Measurements from ENCODE around the gene TRDMT1. TPM values are rescaled to one million over a fixed set of nuclear protein-coding genes. Genes with fewer than 3 reads are reported as not detected.

Gene TRDMT1
- 2.0 and 6.2 TPM in 2 replicates for total RNA-seq

DNA sequence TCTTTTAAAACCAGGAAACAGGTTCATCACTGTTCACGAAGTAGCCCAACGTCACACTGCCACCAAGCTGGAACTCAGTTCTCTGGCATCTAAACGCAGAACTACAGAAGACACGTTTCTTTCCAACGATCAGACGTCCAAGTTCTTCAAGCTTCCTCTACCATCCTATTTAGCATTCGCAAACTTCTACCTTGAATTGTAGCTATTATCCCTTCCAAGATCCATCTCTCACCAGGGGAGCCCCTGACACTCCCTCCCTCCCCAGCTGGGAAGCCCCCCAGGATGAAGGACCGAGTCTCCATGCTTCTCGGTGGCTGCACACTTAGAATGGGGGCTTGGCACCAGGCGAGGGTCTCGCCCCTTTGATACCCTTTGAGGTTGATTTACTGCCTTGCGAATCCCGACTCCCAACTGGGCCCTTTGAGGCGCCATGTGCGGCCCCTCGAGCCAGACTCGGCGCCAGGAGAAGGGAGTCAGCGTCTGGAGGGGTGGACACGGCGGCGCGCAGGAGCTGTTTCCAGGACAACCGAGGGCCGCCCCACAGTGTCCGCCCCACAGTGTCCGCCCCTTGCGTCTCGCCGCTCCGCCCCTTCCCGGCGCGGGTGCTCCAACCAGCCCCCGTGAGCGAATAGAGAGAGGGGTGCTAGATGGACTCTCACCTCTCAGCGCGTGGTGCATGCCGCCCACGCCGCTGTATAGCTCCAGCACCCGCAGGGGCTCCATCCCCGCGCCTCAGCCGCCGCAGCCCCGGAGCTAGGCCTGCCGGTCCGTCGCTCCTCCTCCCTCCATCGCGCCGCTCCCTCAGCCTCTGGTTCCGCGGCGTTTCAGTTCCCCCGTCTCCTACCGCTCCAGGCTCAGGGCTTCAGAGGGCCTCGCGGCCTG lies at the start of gene TRDMT1:
Gene TRDMT1 (minus strand): TSS at position 761 of the 882 bp plus-strand sequence. CDS start 38 bp downstream, at position 723.

DNA sequence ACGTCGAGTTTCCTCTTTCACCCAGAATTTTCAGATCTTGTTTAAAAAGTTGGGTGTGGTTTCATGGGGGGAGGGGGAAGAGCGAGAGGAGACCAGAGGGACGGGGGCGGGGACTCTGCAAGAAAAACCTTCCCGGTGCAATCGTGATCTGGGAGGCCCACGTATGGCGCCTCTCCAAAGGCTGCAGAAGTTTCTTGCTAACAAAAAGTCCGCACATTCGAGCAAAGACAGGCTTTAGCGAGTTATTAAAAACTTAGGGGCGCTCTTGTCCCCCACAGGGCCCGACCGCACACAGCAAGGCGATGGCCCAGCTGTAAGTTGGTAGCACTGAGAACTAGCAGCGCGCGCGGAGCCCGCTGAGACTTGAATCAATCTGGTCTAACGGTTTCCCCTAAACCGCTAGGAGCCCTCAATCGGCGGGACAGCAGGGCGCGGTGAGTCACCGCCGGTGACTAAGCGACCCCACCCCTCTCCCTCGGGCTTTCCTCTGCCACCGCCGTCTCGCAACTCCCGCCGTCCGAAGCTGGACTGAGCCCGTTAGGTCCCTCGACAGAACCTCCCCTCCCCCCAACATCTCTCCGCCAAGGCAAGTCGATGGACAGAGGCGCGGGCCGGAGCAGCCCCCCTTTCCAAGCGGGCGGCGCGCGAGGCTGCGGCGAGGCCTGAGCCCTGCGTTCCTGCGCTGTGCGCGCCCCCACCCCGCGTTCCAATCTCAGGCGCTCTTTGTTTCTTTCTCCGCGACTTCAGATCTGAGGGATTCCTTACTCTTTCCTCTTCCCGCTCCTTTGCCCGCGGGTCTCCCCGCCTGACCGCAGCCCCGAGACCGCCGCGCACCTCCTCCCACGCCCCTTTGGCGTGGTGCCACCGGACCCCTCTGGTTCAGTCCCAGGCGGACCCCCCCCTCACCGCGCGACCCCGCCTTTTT lies 26.9 kb upstream of the TRDMT1 start, which contains the start of gene VIM:
Gene VIM (plus strand): TSS at position 151 of the 925 bp plus-strand sequence. CDS start 1,182 bp downstream, outside the sequence.

DNA sequence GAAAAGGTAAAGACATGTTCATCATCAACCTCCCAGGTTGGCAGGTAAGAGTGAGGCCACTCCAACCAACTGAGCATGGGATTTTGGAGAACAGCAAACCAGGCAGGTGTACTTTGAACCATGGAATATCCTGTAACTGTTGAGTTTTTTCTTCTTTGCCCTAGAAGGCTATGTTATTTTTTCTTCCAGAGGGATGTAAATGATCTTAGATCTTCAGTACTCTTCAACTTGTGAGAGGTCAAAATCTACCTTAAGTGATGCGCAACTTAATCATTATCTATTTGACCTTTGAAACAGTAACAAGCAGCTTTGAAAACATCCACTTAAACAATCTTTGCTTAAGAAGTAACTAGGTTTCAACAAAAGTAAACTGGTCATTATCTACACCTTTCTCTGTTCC lies 71.7 kb downstream of the TRDMT1 start, which contains the start of gene CUBN:
Gene CUBN (minus strand): TSS at position 71 of the 400 bp plus-strand sequence. CDS start 46 bp downstream, at position 25.

Other genes with a start within 250 kb of the TRDMT1 start
- under 0.01 and 0.35 TPM in 2 replicates for gene CUBN, start 71.9 kb downstream of the TRDMT1 start, total RNA-seq
- gene VIM, start 26.6 kb upstream of the TRDMT1 start, total RNA-seq: 8,125 and 8,425 TPM in 2 replicates

All from myometrial cell (primary cell).